Measurements from ENCODE around the gene NUTM2F. TPM values are rescaled to one million over a fixed set of nuclear protein-coding genes. Genes with fewer than 3 reads are reported as not detected.

The NUTM2F gene
- total and polyA plus RNA-seq, 8 donors, result not detected

GRCh38 chr9:94298949-94299599 lies 29.4 kb downstream of the NUTM2F start:
- intact Hi-C loops (cut with DNase I; ENCODE audit: low total_unique reads), result no loop called here
- peaks cover 0 to 38% (median 10%) of the 10 kb centered on the region in 4 donors for H3K4me1 ChIP-seq
- H3K4me3 ChIP-seq, result no peak overlapping the region
- no peaks in the 10 kb centered on the region for H3K9me3 ChIP-seq
- TF ChIP-seq POLR2AphosphoS5 (IDR thresholded peaks at IDR 0.05) (no peak), EP300 (IDR thresholded peaks at IDR 0.05) (no peak), POLR2A (IDR thresholded peaks at IDR 0.05) (no peak), CTCF (IDR thresholded peaks at IDR 0.05) (no peak)
- WGBS, 5 donors, result 64 to 83% (median 77%) methylated on average over 9 of the region's 9 CpGs
- peaks cover 0 to 29% (median 29%) of the 10 kb centered on the region in 4 donors for H3K36me3 ChIP-seq
- H3K27ac ChIP-seq, result no peak overlapping the region
- H3K27me3 ChIP-seq, result no peaks in the 10 kb centered on the region
- no peak for DNase-seq

GRCh38 chr9:94289691-94290090 lies 38.8 kb downstream of the NUTM2F start:
- DNase-seq, result no peak
- intact Hi-C loops (cut with DNase I; ENCODE audit: low total_unique reads), result no loop called here
- H3K36me3 ChIP-seq, result peaks cover 0 to 63% (median 49%) of the 10 kb centered on the region in 4 donors
- no peaks in the 10 kb centered on the region for H3K27me3 ChIP-seq
- no peak overlapping the region for H3K4me3 ChIP-seq
- no peaks in the 10 kb centered on the region for H3K9me3 ChIP-seq
- no peak for TF ChIP-seq EP300 (IDR thresholded peaks at IDR 0.05)
- TF ChIP-seq POLR2A (IDR thresholded peaks at IDR 0.05), result no peak
- H3K4me1 ChIP-seq, result peaks cover 0 to 6% (median 0%) of the 10 kb centered on the region in 4 donors
- no peak overlapping the region for H3K27ac ChIP-seq
- 85 to 96% (median 91%) methylated on average over 2 of the region's 2 CpGs for whole genome bisulfite sequencing, 5 donors

- 84 to 95% (median 92%) methylated on average over 7 of the region's 7 CpGs for whole genome bisulfite sequencing, 5 donors
- no peaks in the 10 kb centered on the region for H3K9me3 ChIP-seq
- H3K27ac ChIP-seq, result no peak overlapping the region
- no peak overlapping the region for H3K4me3 ChIP-seq
- peaks cover 0 to 55% (median 35%) of the 10 kb centered on the region in 4 donors for H3K36me3 ChIP-seq
- TF ChIP-seq EP300 (IDR thresholded peaks at IDR 0.05) (no peak), POLR2AphosphoS5 (IDR thresholded peaks at IDR 0.05) (no peak), CTCF (IDR thresholded peaks at IDR 0.05) (no peak), POLR2A (IDR thresholded peaks at IDR 0.05) (no peak)
- no peaks in the 10 kb centered on the region for H3K27me3 ChIP-seq
- intact Hi-C loops (cut with DNase I; ENCODE audit: low total_unique reads), result no loop called here
- H3K4me1 ChIP-seq, result peaks cover 0 to 6% (median 0%) of the 10 kb centered on the region in 4 donors
- DNase-seq, result no peak
These were observed 40.4 kb downstream of the NUTM2F start for GRCh38 chr9:94287877-94288513.

GRCh38 chr9:94286116-94286515 lies 42.3 kb downstream of the NUTM2F start:
- no peaks in the 10 kb centered on the region for H3K9me3 ChIP-seq
- 97 to 99% (median 99%) methylated on average over 3 of the region's 3 CpGs for WGBS, 5 donors
- H3K4me1 ChIP-seq, result no peaks in the 10 kb centered on the region
- intact Hi-C loops (cut with DNase I; ENCODE audit: low total_unique reads), result no loop called here
- no peak for TF ChIP-seq EP300 (IDR thresholded peaks at IDR 0.05)
- no peak for TF ChIP-seq POLR2A (IDR thresholded peaks at IDR 0.05)
- TF ChIP-seq CTCF (IDR thresholded peaks at IDR 0.05), result no peak
- no peak for TF ChIP-seq POLR2AphosphoS5 (IDR thresholded peaks at IDR 0.05)
- H3K27me3 ChIP-seq, result no peaks in the 10 kb centered on the region
- H3K36me3 ChIP-seq, result peaks cover 0 to 54% (median 41%) of the 10 kb centered on the region in 4 donors
- no peak for DNase-seq
- no peak overlapping the region for H3K27ac ChIP-seq
- no peak overlapping the region for H3K4me3 ChIP-seq

- H3K27me3 ChIP-seq, result no peaks in the 10 kb centered on the region
- no peak overlapping the region for H3K27ac ChIP-seq
- DNase-seq, result no peak
- H3K36me3 ChIP-seq, result peaks cover 6 to 54% (median 47%) of the 10 kb centered on the region in 4 donors
- peaks cover 0 to 6% (median 0%) of the 10 kb centered on the region in 4 donors for H3K4me1 ChIP-seq
- H3K4me3 ChIP-seq, result no peak overlapping the region
- intact Hi-C loops (cut with DNase I; ENCODE audit: low total_unique reads), result no loop called here
- no peak for TF ChIP-seq CTCF (IDR thresholded peaks at IDR 0.05)
- TF ChIP-seq POLR2AphosphoS5 (IDR thresholded peaks at IDR 0.05), result no peak
- TF ChIP-seq EP300 (IDR thresholded peaks at IDR 0.05), result no peak
- TF ChIP-seq POLR2A (IDR thresholded peaks at IDR 0.05), result no peak
- peaks cover 0 to 10% (median 3%) of the 10 kb centered on the region in 4 donors for H3K9me3 ChIP-seq
These were observed 47.3 kb downstream of the NUTM2F start for GRCh38 chr9:94281101-94281500.
